Fibroblast of pulmonary artery (primary cell): ENCODE results near the gene HOXB3.

ENCODE experiments used
- DNase-seq: peaks from one replicate; pipeline ENCODE4 v3.0.0-alpha.2; 2010; ENCODE audit warnings: low read depth
- H3K4me3 ChIP-seq: replicated peaks from 2 replicates; pipeline ENCODE4 v1.5.1; 2011; ENCODE audit warnings: low read depth, mild to moderate bottlenecking, control low read depth, low read length, moderate library complexity
- TF ChIP-seq, protein P1 (sequence below): IDR thresholded peaks from 2 replicates; pipeline ENCODE4 v1.5.1; 2011; ENCODE audit warnings: mild to moderate bottlenecking, control low read depth, low read length, inconsistent platforms; ENCODE audit errors: missing control alignments

Gene HOXB3

DNA sequence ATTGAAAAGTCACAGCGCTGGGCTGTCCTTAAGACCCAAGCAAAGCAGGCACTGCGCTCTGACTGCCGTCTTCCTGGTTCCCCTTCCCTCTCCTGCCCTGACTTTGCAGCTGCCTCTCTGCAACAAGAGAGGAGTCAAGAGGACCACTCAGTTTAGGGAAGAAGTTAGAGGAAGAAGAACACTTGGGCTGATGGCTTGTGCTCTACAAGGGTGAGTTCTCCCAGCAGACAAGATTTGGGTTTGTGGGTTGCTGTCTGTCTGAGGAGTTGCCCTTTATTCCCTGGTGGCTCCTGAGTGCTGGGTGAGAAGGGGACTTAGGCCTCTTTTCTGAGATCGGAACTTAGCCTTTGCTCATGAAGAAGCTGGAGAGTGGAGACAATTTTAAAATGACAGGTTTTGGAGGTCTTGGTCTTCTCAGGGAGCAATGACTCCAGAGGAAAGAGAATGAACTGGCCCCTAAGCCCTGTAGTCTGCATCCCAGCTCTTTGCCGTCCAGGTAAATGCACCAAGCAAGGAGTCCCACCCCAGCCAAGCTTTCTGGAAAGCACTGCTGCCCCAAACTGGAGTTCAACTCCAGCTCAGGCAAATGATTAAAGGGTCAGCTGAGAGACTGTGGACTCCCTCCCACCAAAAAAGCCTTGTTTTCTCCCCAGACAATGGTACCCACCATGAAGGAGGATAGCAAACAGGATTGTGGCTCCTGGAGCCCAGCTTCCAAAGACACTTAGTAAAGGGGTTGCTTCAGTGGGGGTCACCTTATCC lies 38.8 kb upstream of the HOXB3 start:
- no peak overlapping the region for H3K4me3 ChIP-seq
- TF ChIP-seq, protein P1, sequence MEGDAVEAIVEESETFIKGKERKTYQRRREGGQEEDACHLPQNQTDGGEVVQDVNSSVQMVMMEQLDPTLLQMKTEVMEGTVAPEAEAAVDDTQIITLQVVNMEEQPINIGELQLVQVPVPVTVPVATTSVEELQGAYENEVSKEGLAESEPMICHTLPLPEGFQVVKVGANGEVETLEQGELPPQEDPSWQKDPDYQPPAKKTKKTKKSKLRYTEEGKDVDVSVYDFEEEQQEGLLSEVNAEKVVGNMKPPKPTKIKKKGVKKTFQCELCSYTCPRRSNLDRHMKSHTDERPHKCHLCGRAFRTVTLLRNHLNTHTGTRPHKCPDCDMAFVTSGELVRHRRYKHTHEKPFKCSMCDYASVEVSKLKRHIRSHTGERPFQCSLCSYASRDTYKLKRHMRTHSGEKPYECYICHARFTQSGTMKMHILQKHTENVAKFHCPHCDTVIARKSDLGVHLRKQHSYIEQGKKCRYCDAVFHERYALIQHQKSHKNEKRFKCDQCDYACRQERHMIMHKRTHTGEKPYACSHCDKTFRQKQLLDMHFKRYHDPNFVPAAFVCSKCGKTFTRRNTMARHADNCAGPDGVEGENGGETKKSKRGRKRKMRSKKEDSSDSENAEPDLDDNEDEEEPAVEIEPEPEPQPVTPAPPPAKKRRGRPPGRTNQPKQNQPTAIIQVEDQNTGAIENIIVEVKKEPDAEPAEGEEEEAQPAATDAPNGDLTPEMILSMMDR = no peak
- no peak for DNase-seq

DNA sequence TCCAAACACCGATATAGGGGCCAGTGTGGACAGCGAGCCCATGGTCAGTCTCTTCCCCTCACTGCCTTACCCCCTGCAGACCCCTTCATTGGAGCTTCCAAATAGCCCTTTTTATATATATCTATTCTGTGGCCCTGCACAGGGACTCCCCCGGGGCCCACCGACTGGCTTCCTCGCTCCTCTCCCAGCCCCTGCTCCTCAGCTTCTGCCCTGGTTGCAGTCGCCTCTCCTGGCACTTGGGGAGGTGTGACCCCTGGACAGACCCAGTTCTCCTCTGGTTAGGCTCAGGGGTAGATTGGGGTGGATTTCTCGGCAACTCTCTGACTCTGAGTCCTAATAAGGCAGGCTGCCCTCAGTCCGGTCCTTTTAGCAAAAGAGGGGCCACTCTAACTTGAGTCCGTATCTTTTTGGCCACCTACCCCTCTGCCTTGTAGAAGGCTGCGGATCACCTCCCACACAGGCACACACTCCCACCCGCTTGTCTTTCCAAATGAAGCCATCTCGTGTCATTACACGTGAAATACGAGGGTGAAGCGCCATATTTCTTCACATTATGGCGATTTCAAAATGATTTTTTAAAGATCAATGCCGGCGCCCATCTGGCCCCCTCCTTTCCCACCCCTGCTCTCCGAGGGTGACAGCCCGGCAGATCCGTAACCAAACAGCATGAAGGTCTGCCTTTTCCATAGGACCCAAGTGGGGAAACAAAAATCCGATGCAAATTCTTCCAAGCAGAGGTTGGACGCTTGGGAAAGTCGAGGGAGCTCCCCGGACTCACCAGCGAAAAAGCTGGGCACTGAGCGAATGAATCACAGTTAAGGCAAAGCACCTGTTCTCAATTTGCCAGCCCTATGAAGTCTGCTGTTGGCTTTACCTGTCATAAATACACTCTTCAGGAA lies 37.8 kb upstream of the HOXB3 start:
- DNase-seq = no peak
- TF ChIP-seq, protein P1 = no peak

DNA sequence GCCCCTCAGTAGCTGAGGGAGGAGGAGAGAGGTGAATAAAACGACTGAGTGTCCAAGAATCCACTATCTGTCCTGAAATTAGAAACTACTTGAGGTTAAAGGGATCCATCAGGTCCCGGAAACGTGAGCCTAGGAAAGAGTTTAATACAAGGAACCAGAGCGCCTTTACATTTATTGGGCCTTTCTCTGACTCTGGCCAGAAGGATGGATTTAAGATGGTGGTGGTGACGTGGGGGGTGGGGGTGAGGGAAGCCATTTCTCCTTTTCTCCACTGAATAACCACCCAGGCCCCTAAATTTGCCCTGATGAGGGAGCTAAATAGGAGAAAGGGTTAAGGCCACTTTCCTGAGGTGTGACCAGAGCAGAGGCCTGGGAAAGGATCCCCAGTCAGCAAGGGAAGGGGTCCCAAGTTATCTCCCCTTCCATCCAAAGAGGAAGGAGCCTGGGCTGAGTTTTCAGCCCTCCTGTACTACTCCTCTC lies 37.1 kb upstream of the HOXB3 start:
- TF ChIP-seq, protein P1 = no peak
- no peak overlapping the region for H3K4me3 ChIP-seq

More for the DNA sequence above, 37.8 kb upstream of the HOXB3 start:
- H3K4me3 ChIP-seq = no peak overlapping the region

DNA sequence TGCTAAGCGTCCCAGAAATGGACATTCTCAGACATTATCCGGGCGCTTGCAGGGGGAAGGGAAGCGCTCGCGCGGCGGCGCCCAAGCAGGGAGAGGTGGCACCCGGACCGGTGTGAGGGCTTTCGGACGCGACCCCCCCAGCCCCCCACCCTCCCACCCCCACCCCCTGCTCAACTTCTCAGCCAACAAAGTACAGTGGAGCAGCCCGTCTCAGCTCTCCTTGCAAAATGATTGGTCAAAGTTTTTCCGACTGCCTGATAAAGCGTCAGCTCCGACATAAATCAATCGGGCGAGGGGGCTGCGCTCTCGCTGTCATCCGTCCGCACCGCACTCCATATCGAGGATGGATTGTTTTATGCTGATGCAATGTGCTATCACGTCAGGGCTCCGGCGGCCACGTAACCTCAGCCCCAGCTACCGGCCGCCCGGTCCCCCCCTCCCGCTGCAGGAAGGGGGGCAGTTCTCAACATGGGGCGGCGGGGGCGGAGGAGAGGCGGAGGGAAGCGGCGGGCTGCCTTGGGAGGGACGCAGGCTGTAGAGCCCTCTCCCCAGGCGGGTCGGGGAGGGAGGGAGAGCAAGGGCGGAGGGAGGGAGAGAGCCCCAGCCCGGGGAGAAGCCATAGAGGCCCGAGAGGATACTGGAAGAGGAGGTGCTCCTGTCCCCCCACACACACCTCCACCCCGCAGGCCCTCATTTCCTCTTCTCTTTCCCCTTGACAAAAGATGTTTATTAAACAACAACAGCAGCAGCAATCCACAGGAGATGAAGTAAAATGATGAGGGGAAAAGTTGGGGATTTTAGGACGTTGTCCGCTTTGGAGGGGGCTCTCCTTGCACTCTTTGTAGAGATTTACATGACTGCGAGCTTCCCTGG lies 36.4 kb upstream of the HOXB3 start, which contains the start of gene HOXB9:
Gene HOXB9, minus strand, starts transcription at position 114 of the 873 bp plus-strand sequence. Its CDS starts 89 bp downstream, at position 25.
- TF ChIP-seq, protein P1 = no peak
- DNase-seq = peak; percentile 29
- no peak within 1 kb of the TSS for H3K4me3 ChIP-seq

More for the DNA sequence above, 37.1 kb upstream of the HOXB3 start:
- no peak for DNase-seq

DNA sequence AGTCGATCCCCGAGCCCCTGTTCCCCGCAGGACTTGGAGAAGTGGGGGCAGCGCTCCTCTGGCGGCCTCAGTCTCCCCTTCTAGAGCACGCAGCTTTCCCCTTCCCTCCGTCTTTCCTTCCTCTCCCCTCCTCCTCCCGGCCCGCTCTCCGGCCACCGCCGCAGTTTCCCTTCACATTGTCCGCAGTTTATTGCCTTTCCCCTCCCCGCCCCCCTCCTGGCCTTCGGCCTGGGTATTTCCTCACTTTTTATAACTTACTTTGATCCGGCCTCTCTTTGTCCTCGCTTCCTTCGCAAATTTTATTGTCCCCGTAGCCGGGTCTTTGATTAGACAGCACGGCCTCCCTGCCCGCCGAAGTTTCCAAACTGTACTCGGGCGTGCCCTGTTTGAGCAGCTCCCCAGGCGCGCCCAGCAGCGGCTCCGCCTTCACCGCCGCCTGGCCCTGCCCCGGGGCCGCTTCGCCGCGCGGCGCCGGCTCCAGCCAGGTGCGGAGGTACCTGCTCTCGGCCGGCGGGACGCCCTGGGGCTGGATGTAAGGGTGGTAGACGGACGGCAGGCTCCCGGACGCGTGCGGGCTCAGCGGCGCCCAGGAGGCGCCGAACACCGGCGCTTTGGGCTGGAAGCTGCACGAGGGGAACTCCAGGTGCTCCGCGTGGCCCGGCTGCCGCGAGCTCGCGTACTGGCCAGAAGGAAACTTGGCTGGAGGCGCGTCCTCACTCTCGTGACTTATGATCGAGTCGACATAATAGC lies 35.6 kb upstream of the HOXB3 start:
- DNase-seq = no peak
- H3K4me3 ChIP-seq = no peak overlapping the region
- TF ChIP-seq, protein P1 = no peak
